Karpas-422 (cell line): ENCODE measurements around the gene COL17A1. TPM values are rescaled to one million over a fixed set of nuclear protein-coding genes. Genes with fewer than 3 reads are reported as not detected.

ENCODE experiments used
- DNase-seq: peaks from one replicate; pipeline ENCODE4 v3.0.0-alpha.2; 2015
- H2AFZ ChIP-seq: fragments of 200-600 bp; sonication (generic); 2 replicates; pipeline ENCODE4 v1.6.1; 2014; ENCODE audit warnings: antibody characterized with exemption, low read length, mixed read lengths
- H3K27ac ChIP-seq: fragments of 200-600 bp; sonication (generic); 2 replicates; pipeline ENCODE4 v1.5.1; 2014; ENCODE audit warnings: mild to moderate bottlenecking, low read length, moderate library complexity
- H3K27me3 ChIP-seq: fragments of 200-600 bp; sonication (generic); 2 replicates; pipeline ENCODE4 v1.6.1; 2014; ENCODE audit warnings: low read length, mixed read lengths
- H3K36me3 ChIP-seq: fragments of 200-600 bp; sonication (generic); 2 replicates; pipeline ENCODE4 v1.6.1; 2014; ENCODE audit warnings: low read length, mixed read lengths; ENCODE audit not compliant: insufficient read depth
- H3K4me1 ChIP-seq: fragments of 200-600 bp; sonication (generic); 2 replicates; pipeline ENCODE4 v1.6.1; 2014; ENCODE audit warnings: mild to moderate bottlenecking, low read length, mixed read lengths
- H3K4me2 ChIP-seq: fragments of 200-600 bp; sonication (generic); 2 replicates; pipeline ENCODE4 v1.6.1; 2014; ENCODE audit warnings: low read length, low read depth, mild to moderate bottlenecking; ENCODE audit not compliant: poor library complexity, severe bottlenecking
- H3K4me3 ChIP-seq: fragments of 200-600 bp; sonication (generic); 2 replicates; pipeline ENCODE4 v1.5.1; 2014; ENCODE audit warnings: mild to moderate bottlenecking, antibody characterized with exemption, low read length, mixed read lengths
- H3K79me2 ChIP-seq: fragments of 200-600 bp; sonication (generic); 2 replicates; pipeline ENCODE4 v1.6.1; 2014; ENCODE audit warnings: mild to moderate bottlenecking, low read length, mixed read lengths
- H3K9ac ChIP-seq: fragments of 200-600 bp; sonication (generic); 2 replicates; pipeline ENCODE4 v1.6.0; 2014; ENCODE audit warnings: low read length
- H3K9me2 ChIP-seq: fragments of 200-600 bp; sonication (generic), shearing (Covaris generic); replicated peaks from 2 replicates; pipeline ENCODE4 v1.6.0; 2014; ENCODE audit warnings: mild to moderate bottlenecking, low read length, moderate library complexity; ENCODE audit not compliant: insufficient read depth
- H3K9me3 ChIP-seq: fragments of 300-700, 200-600 bp; sonication (generic); 2 replicates; pipeline ENCODE4 v1.6.1; 2014; ENCODE audit warnings: low read length, mixed read lengths
- H4K20me1 ChIP-seq: fragments of 200-600 bp; sonication (generic); 2 replicates; pipeline ENCODE4 v1.6.1; 2014; ENCODE audit warnings: mild to moderate bottlenecking, antibody characterized with exemption, low read length, low read depth; ENCODE audit not compliant: insufficient read depth
- total RNA-seq: library from RNA; depleted of rRNA; stranded (reverse); fragments of >200 nt; shearing (Covaris generic); gene quantifications from 2 replicates; pipeline ENCODE4 v1.2.3, GENCODE V29; 2014; ENCODE audit warnings: low replicate concordance; rRNA removed

Gene COL17A1
- total RNA-seq: not detected in 2 replicates

- Histone ChIP-seq H2AFZ (no peak within 1 kb of the TSS), H3K36me3 (no peaks in the 10 kb centered on the region), H4K20me1 (no peaks in the 10 kb centered on the region), H3K9me3 (no peaks in the 10 kb centered on the region), H3K79me2 (no peaks in the 10 kb centered on the region), H3K9me2 (no peaks in the 10 kb centered on the region), H3K4me2 (no peak within 1 kb of the TSS), H3K4me3 (no peak within 1 kb of the TSS), H3K27me3 (no peaks in the 10 kb centered on the region), H3K4me1 (no peaks in the 10 kb centered on the region), H3K9ac (no peak within 1 kb of the TSS), H3K27ac (no peak within 1 kb of the TSS)
- no peak for DNase-seq
These were observed at the start of gene COL17A1 for GRCh38 chr10:104085801-104086400. Gene COL17A1 (minus strand): TSS chr10:104085880. CDS start chr10:104080673, 5,207 bp downstream.

- Histone ChIP-seq H3K36me3 (no peaks in the 10 kb centered on the region), H3K27ac (no peak overlapping the region), H3K4me1 (no peaks in the 10 kb centered on the region), H3K27me3 (no peaks in the 10 kb centered on the region), H3K9me2 (no peaks in the 10 kb centered on the region), H3K9ac (no peak overlapping the region), H3K9me3 (no peaks in the 10 kb centered on the region), H3K4me3 (no peak overlapping the region), H3K4me2 (no peak overlapping the region), H3K79me2 (no peaks in the 10 kb centered on the region), H2AFZ (no peak overlapping the region), H4K20me1 (no peaks in the 10 kb centered on the region)
- DNase-seq: no peak
These were observed 44.4 kb upstream of the COL17A1 start for GRCh38 chr10:104130041-104130440.

GRCh38 chr10:104128214-104128613, 42.5 kb upstream of the COL17A1 start:
- Histone ChIP-seq H3K9me2 (no peaks in the 10 kb centered on the region), H3K27ac (no peak overlapping the region), H3K9me3 (no peaks in the 10 kb centered on the region), H3K4me2 (no peak overlapping the region), H4K20me1 (no peaks in the 10 kb centered on the region), H3K36me3 (no peaks in the 10 kb centered on the region), H3K79me2 (no peaks in the 10 kb centered on the region), H2AFZ (no peak overlapping the region), H3K27me3 (no peaks in the 10 kb centered on the region), H3K4me3 (no peak overlapping the region), H3K9ac (no peak overlapping the region), H3K4me1 (peaks cover 7% of the 10 kb centered on the region)
- no peak for DNase-seq

- Histone ChIP-seq H3K27me3 (no peaks in the 10 kb centered on the region), H3K36me3 (no peaks in the 10 kb centered on the region), H3K9me3 (no peaks in the 10 kb centered on the region), H3K79me2 (no peaks in the 10 kb centered on the region; the same call in 1 of the 2 replicates), H3K9ac (no peak overlapping the region), H4K20me1 (no peaks in the 10 kb centered on the region), H3K27ac (no peak overlapping the region), H3K4me3 (no peak overlapping the region), H3K9me2 (no peaks in the 10 kb centered on the region), H2AFZ (no peak overlapping the region), H3K4me2 (no peak overlapping the region), H3K4me1 (peaks cover 15% of the 10 kb centered on the region)
- DNase-seq: peak; percentile 69
These were observed 41.7 kb upstream of the COL17A1 start for GRCh38 chr10:104127411-104127810.

DNA sequence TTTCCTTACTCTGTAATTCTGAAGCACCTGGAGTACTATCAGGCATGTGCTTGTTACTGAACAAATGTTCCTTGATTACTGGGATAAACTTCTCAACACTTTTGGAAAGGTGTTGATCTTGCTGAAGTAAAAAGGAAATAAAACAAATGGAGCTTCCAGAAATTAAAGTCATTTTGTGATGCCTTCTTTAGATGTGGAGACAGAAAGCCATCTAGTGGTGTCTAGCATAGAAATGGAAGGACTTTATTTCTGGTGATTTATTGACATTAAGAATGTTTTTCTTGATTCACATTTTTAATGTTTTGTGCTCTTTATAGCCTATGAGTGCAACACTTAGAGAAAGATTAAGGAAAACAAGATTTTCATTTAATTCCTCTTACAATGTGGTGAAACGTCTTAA, 37.7 kb upstream of the COL17A1 start:
- Histone ChIP-seq H3K27ac (no peak overlapping the region), H3K9me2 (no peaks in the 10 kb centered on the region), H3K4me1 (peaks cover 23% of the 10 kb centered on the region), H3K27me3 (no peaks in the 10 kb centered on the region), H3K36me3 (no peaks in the 10 kb centered on the region), H3K9ac (peak overlapping the region; percentile 76; the same call in 1 of the 2 replicates), H3K79me2 (no peaks in the 10 kb centered on the region; the same call in 1 of the 2 replicates), H4K20me1 (no peaks in the 10 kb centered on the region), H3K4me2 (peak overlapping the region; percentile 89), H3K4me3 (peak overlapping the region; percentile 73; the same call in 1 of the 2 replicates), H3K9me3 (no peaks in the 10 kb centered on the region), H2AFZ (0 out of 2 replicates have a peak overlapping the region, but pooled peaks have one; percentile 40)
- peak; percentile 54 for DNase-seq

DNA sequence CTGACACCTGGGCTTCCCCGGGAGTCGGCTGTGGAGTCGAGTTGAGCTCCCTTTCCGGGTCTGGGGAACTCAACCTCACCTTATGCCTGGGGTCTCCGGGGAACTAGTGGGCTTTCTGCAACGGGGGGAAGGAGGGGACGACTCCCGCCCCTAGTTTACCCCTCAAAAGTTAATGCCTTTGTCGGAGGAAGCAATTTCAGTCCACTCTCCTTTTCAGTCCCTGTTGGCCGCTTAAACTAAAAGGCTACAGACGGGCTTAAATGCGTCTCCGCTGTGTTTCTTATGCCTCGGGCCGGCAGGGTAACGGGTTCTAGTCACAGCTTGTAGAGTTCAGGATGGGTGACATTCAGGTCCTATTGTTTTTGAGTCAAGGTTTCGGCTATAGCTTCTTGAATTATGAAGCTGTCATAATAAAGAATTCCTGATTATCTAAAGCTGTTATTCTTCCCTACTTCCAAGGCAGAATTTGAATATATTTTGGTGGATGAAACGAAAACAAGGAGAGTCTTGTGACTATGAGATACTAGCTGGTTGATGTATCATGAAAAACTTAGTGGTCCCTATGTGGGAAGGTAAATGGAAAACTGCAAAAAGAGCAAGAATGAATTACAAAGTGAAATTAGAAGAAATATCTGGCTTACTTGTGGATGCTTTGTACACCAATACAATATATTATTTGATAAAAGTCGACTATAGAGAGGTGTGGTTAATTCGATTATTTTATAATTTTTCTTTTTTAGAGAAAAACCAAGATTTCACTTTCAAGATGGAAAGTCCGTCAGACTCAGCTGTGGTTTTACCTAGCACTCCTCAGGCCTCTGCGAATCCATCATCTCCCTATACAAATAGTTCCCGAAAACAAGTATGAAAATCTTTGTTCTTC, 36.8 kb upstream of the COL17A1 start:
- no peaks in the 10 kb centered on the region for H3K36me3 ChIP-seq
- peak overlapping the region; percentile 27; the same call in 1 of the 2 replicates for H3K27ac ChIP-seq
- peak; percentile 65 for DNase-seq
- peak overlapping the region; percentile 73 for H3K4me3 ChIP-seq
- H3K4me1 ChIP-seq: peaks cover 23% of the 10 kb centered on the region
- H3K9me2 ChIP-seq: no peaks in the 10 kb centered on the region
- H2AFZ ChIP-seq: peak overlapping the region; percentile 34; the same call in 1 of the 2 replicates
- H3K4me2 ChIP-seq: peak overlapping the region; percentile 89
- H4K20me1 ChIP-seq: no peaks in the 10 kb centered on the region
- no peaks in the 10 kb centered on the region for H3K27me3 ChIP-seq
- H3K9ac ChIP-seq: peak overlapping the region; percentile 76
- H3K9me3 ChIP-seq: no peaks in the 10 kb centered on the region
- H3K79me2 ChIP-seq: no peaks in the 10 kb centered on the region; the same call in 1 of the 2 replicates

GRCh38 chr10:104121485-104122224, 36.0 kb upstream of the COL17A1 start, which contains the start of gene SFR1:
Gene SFR1 (plus strand): TSS chr10:104122171. CDS start chr10:104122184, 13 bp downstream.
- Histone ChIP-seq H3K36me3 (no peaks in the 10 kb centered on the region), H2AFZ (peak within 1 kb of the TSS; percentile 94), H3K79me2 (no peaks in the 10 kb centered on the region; the same call in 1 of the 2 replicates), H3K4me2 (peak within 1 kb of the TSS; percentile 90), H3K9me3 (no peaks in the 10 kb centered on the region), H3K9ac (peak within 1 kb of the TSS; percentile 76), H3K9me2 (no peaks in the 10 kb centered on the region), H3K4me1 (peaks cover 23% of the 10 kb centered on the region), H3K27ac (peak within 1 kb of the TSS; percentile 64), H4K20me1 (no peaks in the 10 kb centered on the region), H3K4me3 (peak within 1 kb of the TSS; percentile 73), H3K27me3 (no peaks in the 10 kb centered on the region)
- DNase-seq: peak; percentile 99
